VCaP (cell line): ENCODE measurements around the gene SUMF2.
"Not testable (repeated sequence)": the region's sequence is repeated elsewhere in the genome, so short reads cannot be mapped to it uniquely, and the experiment has no call there.

Source experiments
- H3K27ac ChIP-seq: fragments of 450-650 bp; 2 replicates; pipeline ENCODE4 v1.5.1; 2017
- TF ChIP-seq, protein P1 (sequence below): fragments of 450-650 bp; conservative IDR thresholded peaks from 2 replicates; pipeline ENCODE4 v1.5.1; 2017; ENCODE audit warnings: mild to moderate bottlenecking, moderate library complexity

Gene SUMF2

DNA sequence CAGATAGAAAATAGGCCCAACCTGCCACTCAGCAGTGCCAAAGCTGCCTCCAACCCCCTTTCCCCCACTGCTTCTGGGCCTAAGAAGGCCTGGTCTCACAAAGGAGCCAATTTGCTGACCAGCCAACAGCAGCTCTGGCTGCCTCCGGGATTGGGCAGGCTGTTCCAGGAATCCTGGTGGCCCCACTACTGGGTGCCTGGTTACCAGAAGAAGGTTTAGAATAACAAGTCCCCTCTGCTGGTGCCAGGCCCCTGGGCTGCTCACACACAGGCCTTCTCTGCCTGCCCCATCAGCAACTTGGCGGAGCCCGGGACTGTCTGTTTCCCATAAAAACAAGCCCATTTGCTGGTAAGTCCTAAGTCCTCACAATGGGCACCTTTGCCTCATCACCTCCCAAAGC is 27.5 kb downstream of the SUMF2 start:
- TF ChIP-seq, protein P1, sequence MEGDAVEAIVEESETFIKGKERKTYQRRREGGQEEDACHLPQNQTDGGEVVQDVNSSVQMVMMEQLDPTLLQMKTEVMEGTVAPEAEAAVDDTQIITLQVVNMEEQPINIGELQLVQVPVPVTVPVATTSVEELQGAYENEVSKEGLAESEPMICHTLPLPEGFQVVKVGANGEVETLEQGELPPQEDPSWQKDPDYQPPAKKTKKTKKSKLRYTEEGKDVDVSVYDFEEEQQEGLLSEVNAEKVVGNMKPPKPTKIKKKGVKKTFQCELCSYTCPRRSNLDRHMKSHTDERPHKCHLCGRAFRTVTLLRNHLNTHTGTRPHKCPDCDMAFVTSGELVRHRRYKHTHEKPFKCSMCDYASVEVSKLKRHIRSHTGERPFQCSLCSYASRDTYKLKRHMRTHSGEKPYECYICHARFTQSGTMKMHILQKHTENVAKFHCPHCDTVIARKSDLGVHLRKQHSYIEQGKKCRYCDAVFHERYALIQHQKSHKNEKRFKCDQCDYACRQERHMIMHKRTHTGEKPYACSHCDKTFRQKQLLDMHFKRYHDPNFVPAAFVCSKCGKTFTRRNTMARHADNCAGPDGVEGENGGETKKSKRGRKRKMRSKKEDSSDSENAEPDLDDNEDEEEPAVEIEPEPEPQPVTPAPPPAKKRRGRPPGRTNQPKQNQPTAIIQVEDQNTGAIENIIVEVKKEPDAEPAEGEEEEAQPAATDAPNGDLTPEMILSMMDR: no peak

DNA sequence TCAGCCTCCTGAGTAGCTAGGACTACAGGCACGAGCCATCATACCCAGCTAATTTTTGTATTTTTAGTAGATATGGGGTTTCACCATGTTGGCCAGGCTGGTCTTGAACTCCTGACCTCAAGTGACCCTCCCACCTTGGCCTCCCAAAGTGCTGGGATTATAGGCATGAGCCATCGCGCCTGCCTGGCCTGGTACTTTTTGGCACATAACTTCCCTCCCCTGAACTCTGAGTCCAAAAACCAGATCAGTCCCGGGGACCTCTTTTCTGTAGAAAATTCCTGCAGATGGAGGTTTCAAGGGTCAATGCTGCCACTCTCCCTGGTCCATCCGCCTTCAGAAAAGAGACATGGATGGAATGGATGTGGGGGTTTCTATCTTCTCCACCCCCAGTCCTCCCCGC is 28.3 kb downstream of the SUMF2 start:
- peak overlapping the region; percentile 80 for H3K27ac ChIP-seq

More for the DNA sequence above, 27.5 kb downstream of the SUMF2 start:
- peak overlapping the region; percentile 80 for H3K27ac ChIP-seq

DNA sequence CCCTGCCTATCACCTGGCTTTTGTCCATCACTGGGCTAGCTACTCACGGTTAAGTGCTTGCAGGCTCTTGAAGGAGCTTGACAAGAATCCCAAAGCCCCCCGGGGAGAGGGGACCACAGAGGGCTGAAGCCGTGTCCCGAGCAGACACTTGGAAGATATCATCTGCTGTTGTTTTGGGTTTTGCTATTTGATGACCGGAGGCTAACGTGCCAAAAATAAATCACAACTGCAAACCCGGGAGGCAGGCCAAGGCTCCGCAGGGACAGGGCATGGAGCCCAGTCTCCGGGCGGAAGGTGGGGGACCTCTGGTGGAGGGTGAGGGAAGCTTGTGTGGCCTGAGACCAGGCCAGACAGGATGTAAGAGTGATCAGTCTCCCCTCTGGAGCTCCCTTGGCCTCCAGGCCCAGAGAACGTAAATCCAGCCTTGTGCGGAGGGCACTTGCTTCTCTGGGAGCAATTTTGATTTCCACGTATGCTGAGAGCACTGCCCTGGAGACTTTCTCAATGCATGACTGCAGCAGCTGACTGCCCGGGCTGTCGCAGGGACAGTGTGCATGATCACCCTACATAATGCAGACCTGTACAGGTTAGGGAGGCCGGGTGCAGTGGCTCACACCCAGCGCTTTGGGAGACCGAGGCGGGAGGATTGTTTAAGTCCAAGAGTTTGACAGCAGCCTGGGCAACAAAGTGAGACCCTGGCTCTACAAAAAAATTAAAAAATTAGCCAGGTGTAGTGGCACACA is 28.9 kb downstream of the SUMF2 start, which contains the start of gene PHKG1:
Gene PHKG1 (minus strand): TSS at position 164 of the 743 bp plus-strand sequence. CDS start 4,011 bp downstream, outside the sequence.
- TF ChIP-seq, protein P1: peak; percentile 93
- H3K27ac ChIP-seq: peak within 1 kb of the TSS; percentile 80

DNA sequence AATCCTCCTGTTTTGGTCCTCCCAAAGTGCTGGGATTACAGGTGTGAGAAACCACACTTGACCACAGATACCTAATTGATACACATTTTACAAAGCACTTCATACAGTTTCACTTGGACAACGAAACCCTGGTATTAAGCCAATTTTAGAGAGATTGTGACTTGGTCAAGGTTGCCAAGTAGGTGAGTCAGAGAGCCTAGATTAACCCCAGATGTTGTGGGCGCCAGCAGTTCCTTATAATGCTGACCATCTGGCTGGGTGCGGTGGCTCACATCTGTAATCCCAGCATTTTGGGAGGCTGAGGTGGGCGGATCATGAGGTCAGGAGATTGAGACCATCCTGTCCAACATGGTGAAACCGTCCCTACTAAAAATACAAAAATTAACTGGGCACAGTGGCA is 33.6 kb downstream of the SUMF2 start:
- H3K27ac ChIP-seq: no peak overlapping the region
- TF ChIP-seq, protein P1: no peak

DNA sequence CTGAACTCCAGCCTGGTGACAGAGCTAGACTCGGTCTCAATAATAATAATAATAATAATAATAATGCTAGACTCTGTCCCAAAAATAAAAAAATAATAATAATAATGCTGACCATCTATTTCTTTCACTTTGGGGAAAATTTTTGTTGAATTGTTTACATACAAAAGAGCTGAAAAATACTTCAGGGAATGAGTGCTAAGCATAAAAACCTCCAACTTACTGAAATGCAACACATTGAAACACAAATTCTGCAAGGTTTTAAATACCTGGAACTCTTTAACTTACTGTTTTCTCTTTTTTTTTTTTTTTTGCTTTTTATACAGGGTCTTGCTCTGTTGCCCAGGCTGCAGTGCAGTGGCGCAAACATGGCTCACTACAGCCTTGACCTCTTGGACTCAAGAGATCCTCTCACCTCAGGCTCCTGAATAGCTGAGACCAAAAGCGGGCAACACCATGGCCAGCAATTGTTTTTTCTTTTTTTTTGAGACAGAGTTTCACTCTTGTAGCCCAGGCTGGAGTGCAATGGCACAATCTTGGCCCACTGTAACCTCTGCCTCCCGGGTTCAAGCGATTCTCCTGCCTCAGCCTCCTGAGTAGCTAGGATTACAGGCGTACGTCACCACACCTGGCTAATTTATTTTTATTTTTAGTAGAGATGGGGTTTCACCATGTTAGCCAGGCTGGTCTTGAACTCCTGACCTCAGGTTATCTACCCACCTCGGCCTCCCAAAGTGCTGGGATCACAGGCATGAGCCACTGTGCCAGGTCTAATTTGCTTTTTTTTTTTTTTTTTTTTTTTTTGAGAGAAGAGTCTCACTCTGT is 34.3 kb downstream of the SUMF2 start:
- H3K27ac ChIP-seq: not testable (repeated sequence)

DNA sequence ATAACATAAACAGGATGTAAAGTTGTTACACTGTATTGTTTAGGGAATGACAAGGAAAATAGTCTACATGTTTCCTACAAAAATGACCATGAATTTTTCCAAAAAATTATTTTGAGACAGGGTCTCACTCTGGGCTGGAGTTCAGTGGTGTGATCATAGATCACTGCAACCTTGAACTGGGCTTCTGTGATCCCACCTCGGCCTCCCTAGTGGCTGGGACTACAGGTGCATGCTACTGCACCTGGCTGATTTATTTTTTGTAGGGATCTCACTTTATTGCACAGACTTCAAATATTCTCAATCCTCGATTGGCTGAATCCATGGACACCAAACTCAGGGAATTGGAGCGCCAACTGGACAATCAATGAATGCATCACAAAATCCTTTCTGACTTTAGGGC is 35.6 kb downstream of the SUMF2 start:
- TF ChIP-seq, protein P1: no peak
- H3K27ac ChIP-seq: no peak overlapping the region

DNA sequence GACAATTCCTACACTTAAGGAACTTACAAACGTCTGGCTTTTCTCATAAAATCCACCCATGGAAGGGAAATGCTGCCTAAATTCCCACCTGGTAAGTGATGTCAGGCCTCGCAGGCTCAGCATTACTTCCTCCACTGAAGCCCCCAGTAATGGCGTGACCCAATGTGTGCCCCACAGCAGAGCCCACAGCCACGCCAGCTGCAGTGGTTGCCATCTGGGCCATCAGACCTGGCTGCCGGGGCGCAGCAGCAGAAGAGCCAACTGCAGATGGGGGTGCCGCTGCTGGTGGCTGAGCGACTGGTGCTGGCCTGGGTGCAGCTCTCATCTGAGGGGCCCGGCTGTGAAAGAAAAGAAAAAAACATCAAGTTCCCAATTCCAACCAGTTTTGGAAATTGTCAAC is 40.1 kb downstream of the SUMF2 start:
- not testable (repeated sequence) for H3K27ac ChIP-seq

DNA sequence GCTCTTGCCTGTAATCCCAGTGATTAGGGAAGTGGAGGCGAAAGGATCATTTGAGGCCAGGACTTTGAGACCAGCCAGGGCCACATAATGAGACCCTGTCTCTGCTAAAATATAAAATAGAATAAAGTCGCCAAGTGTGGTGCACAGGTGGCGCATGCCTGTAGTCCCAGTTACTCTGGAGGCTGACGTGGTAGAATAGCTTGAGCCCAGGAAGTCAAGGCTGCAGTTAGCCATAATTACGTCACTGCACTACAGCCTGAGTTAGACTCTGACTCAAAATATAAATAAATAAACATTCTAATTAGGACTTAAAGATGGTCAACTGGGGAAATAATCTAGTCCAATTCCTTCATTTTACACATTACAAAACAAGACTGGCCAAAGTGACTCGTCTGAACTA is 41.4 kb downstream of the SUMF2 start:
- peak overlapping the region; percentile 90 for H3K27ac ChIP-seq

More for the DNA sequence above, 41.4 kb downstream of the SUMF2 start:
- TF ChIP-seq, protein P1: no peak
